GM12878 (cell line): ENCODE data around the gene ANTXR2. TPM values are rescaled to one million over a fixed set of nuclear protein-coding genes. Genes with fewer than 3 reads are reported as not detected.

ENCODE experiments used
- ATAC-seq: fragments of 200-7000 bp; cut with Tn5 transposase; 3 replicates; pipeline ENCODE4 v1.9.1; 2020; ENCODE audit warnings: mild to moderate bottlenecking, moderate library complexity
- BruUV-seq: library from RNA; stranded (reverse); fragments of 400-500 nt; replicated peaks from 2 replicates; lab custom pipeline; 2021; lab: Mats Ljungman, UMichigan
- CTCF ChIA-PET: fragments of 300-600 bp; sonication (Branson Sonifier 250); formaldehyde crosslinking; extraction: SDS; loops from one replicate; lab custom pipeline; 2021; ENCODE audit warnings: inconsistent platforms; lab: Yijun Ruan, JAX
- POLR2A ChIA-PET: fragments of 350-600 bp; formaldehyde crosslinking; extraction: SDS; loops from one replicate; lab custom pipeline; 2021; ENCODE audit warnings: inconsistent platforms; lab: Charles Lee
- RAD21 ChIA-PET: fragments of 300-600 bp; sonication (Branson Sonifier 250); formaldehyde crosslinking; loops from one replicate; lab custom pipeline; 2023; ENCODE audit warnings: antibody characterized with exemption; ENCODE audit not compliant: unreplicated experiment; lab: Charles Lee
- SMC1A ChIA-PET: fragments of 300-600 bp; sonication (Branson Sonifier 250); formaldehyde crosslinking; loops from one replicate; lab custom pipeline; 2023; ENCODE audit not compliant: unreplicated experiment, uncharacterized antibody; lab: Charles Lee
- DNase-seq: peaks from one replicate; pipeline ENCODE4 v3.0.0-alpha.2; 2011; ENCODE audit warnings: low read depth, low spot score
- FAIRE-seq: peaks from 3 replicates; lab custom pipeline; 2011; peaks lifted over from hg19 to GRCh38; lab: Jason Lieb, UNC
- H2AFZ ChIP-seq: 2 replicates; pipeline ENCODE4 v1.6.0; 2011; ENCODE audit warnings: low read depth, low read length, control low read depth; ENCODE audit not compliant: control insufficient read depth
- H3K27ac ChIP-seq: 2 replicates; pipeline ENCODE4 v1.5.1; 2011; ENCODE audit warnings: control low read depth; ENCODE audit not compliant: control insufficient read depth, insufficient read depth
- H3K27me3 ChIP-seq, 2 experiments: replicated peaks in 1 of 2; 2 replicates each; pipeline versions ENCODE4 v1.6.0 to v1.6.1; 2011; ENCODE audit warnings: low read length in 1 of 2; ENCODE audit not compliant: control insufficient read depth in 2 of 2, insufficient read depth in 2 of 2
- H3K36me3 ChIP-seq, 2 experiments: 2 replicates each; pipeline ENCODE4 v1.5.1; 2011; ENCODE audit warnings: low read length in 1 of 2; ENCODE audit not compliant: control insufficient read depth in 2 of 2, insufficient read depth in 2 of 2
- H3K4me1 ChIP-seq: 2 replicates; pipeline ENCODE4 v1.6.1; 2011; ENCODE audit warnings: mild to moderate bottlenecking, low read length, moderate library complexity, mixed read lengths; ENCODE audit not compliant: control insufficient read depth, insufficient read depth
- H3K4me2 ChIP-seq: 2 replicates; pipeline ENCODE4 v1.6.0; 2011; ENCODE audit warnings: control low read depth; ENCODE audit not compliant: control insufficient read depth, insufficient read depth
- H3K4me3 ChIP-seq: fragments of 200-600 bp; sonication (generic); 2 replicates; pipeline ENCODE4 v1.5.1; 2016
- H3K79me2 ChIP-seq: 2 replicates; pipeline ENCODE4 v1.6.0; 2011; ENCODE audit warnings: low read length; ENCODE audit not compliant: control insufficient read depth, insufficient read depth
- H3K9ac ChIP-seq: 2 replicates; pipeline ENCODE4 v1.8.0; 2011; ENCODE audit warnings: low read length, control low read depth, mixed read lengths; ENCODE audit not compliant: control insufficient read depth, insufficient read depth
- H3K9me3 ChIP-seq: replicated peaks from 3 replicates; pipeline ENCODE4 v1.5.1; 2011; ENCODE audit warnings: mild to moderate bottlenecking, low read length; ENCODE audit not compliant: control insufficient read depth, insufficient read depth
- H4K20me1 ChIP-seq: 2 replicates; pipeline ENCODE4 v1.6.0; 2011; ENCODE audit not compliant: control insufficient read depth, insufficient read depth
- JUND ChIP-seq: IDR thresholded peaks from 2 replicates; pipeline ENCODE4 v1.6.1; 2012; ENCODE audit warnings: low read depth, mild to moderate bottlenecking, low read length, improper control_type of control experiment, moderate library complexity
- LARP7 ChIP-seq: fragments of 450-650 bp; IDR thresholded peaks from 2 replicates; pipeline ENCODE4 v1.6.1; 2017; ENCODE audit warnings: mild to moderate bottlenecking
- NR2C2 ChIP-seq: IDR thresholded peaks from 2 replicates; pipeline ENCODE4 v1.6.1; 2011; ENCODE audit warnings: borderline replicate concordance, low read depth; ENCODE audit not compliant: control insufficient read depth, insufficient read length
- PAX8 ChIP-seq: fragments of 450-650 bp; IDR thresholded peaks from 2 replicates; pipeline ENCODE4 v1.6.1; 2017; ENCODE audit warnings: mild to moderate bottlenecking, moderate library complexity
- PML ChIP-seq: IDR thresholded peaks from 2 replicates; pipeline ENCODE4 v1.6.1; 2012; ENCODE audit warnings: low read length, inconsistent platforms
- WGBS: methylation state at CpG from one replicate; pipeline ENCODE4 v1.1.6; 2016; ENCODE audit warnings: low lambda C conversion rate; ENCODE audit not compliant: insufficient replicate concordance, insufficient coverage; ENCODE audit errors: missing lambda C conversion rate; 5-methylcytosine and 5-hydroxymethylcytosine counted together
- in situ Hi-C: fragments of 300-500 bp; cut with MboI; formaldehyde crosslinking; loops from 9 replicates; pipeline ENCODE4 v1.14.3; 2018; ENCODE audit warnings: mixed read lengths
- intact Hi-C: fragments of 100-400 bp; cut with micrococcal nuclease; formaldehyde crosslinking; loops from one replicate; pipeline ENCODE4 v1.14.2; 2022; ENCODE audit not compliant: unreplicated experiment
- polyA plus RNA-seq, 11 experiments: library from polyadenylated mRNA; depleted of rRNA in 4 of 11; unstranded in 6 of 11; stranded (reverse) in 5 of 11; fragments of >200 nt; fragmentation: Nextera tagmentation in 4 of 11; fragmentation: Illumina TruSeq in 1 of 11; extraction: Ambion mirVana in 4 of 11; extraction: Trizol in 1 of 11; gene quantifications; 1 replicate in 1 of 11; 2 replicates in 10 of 11; pipeline versions ENCODE4 v1.2.1 to v1.2.3, GENCODE V29; 2011 to 2016; ENCODE audit warnings: inconsistent platforms in 2 of 11, missing spikeins in 2 of 11, low read depth in 1 of 11
- total RNA-seq, 4 experiments: library from RNA; depleted of rRNA in 3 of 4; stranded (reverse); fragments of >200 nt in 3 of 4; fragmentation: Illumina TruSeq in 1 of 4; extraction: Trizol in 1 of 4; gene quantifications; 2 replicates each; pipeline versions ENCODE4 v1.2.1 to v1.2.3, GENCODE V29; 2013 to 2021
- TF ChIP-seq, protein P1 (sequence below): IDR thresholded peaks from 2 replicates; pipeline ENCODE4 v1.6.1; 2011; ENCODE audit warnings: borderline replicate concordance, low read depth, mild to moderate bottlenecking, moderate library complexity, mixed read lengths, low read length; ENCODE audit not compliant: insufficient read depth; ENCODE audit errors: extremely low read length

The ANTXR2 gene
- total and polyA plus RNA-seq, 10 of the 15 experiments (the other 5 are each of a cell fraction or from before 2014, with no cell fraction given): 1.4 to 8.9 (median 5.7) TPM

DNA sequence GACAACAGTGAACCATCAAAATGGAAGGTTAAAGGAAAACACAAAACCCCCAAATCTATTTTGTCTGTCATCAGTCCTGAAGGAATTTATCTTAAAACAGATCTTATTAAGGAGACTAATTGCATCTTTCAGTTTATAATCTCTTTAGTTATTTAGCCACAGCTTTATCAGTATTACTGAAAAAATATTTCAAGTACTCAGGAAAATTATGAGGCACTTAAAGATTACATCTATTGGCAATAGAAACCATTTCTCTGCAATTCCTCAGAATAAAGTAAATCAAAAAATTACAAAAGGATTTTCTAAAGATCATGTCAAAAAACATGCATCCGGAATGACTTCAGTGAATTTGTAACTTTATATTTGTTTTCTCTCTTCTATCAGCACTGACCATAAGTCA lies 35.2 kb downstream of the ANTXR2 start:
- BruUV-seq: no TSS peak
- Histone ChIP-seq H3K27me3 (no peaks in the 10 kb centered on the region), H2AFZ (no peak overlapping the region), H3K9ac (no peak overlapping the region), H3K27ac (no peak overlapping the region), H3K36me3 (no peaks in the 10 kb centered on the region)
- RAD21 ChIA-PET: interaction anchor here (0.9 kb wide), 1 partner anchor 36 kb away, joined by 4 read pairs; the partner anchor contains the start of gene ANTXR2
- WGBS: 100% methylated on average over 1 of the region's 1 CpG
- SMC1A ChIA-PET: interaction anchor here (1.4 to 1.5 kb wide), 3 partner anchors 9 to 50 kb away, joined by 3 to 4 read pairs (median 4); no protein-coding TSS in a partner anchor
- TF ChIP-seq NR2C2 (no peak), JUND (no peak), PML (no peak), LARP7 (no peak), PAX8 (no peak)
- TF ChIP-seq, protein P1, sequence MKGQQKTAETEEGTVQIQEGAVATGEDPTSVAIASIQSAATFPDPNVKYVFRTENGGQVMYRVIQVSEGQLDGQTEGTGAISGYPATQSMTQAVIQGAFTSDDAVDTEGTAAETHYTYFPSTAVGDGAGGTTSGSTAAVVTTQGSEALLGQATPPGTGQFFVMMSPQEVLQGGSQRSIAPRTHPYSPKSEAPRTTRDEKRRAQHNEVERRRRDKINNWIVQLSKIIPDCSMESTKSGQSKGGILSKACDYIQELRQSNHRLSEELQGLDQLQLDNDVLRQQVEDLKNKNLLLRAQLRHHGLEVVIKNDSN: no peak
- TF ChIP-seq, all 136 proteins: peak for 0
- FAIRE-seq (no peak), ATAC-seq (no peak), DNase-seq (no peak)
- no peaks in the 10 kb centered on the region for H3K9me3 ChIP-seq
- H3K79me2 ChIP-seq: no peaks in the 10 kb centered on the region
- H3K4me3 ChIP-seq: no peak overlapping the region
- in situ Hi-C loops (no loop called here), intact Hi-C loops (no loop called here)
- ChIA-PET POLR2A (no interaction called here), CTCF (no interaction called here)
- no peak overlapping the region for H3K4me2 ChIP-seq
- H4K20me1 ChIP-seq: no peaks in the 10 kb centered on the region
- H3K4me1 ChIP-seq: no peaks in the 10 kb centered on the region
